ENCODE data around the gene MLF2.

MLF2 gene, protein sequence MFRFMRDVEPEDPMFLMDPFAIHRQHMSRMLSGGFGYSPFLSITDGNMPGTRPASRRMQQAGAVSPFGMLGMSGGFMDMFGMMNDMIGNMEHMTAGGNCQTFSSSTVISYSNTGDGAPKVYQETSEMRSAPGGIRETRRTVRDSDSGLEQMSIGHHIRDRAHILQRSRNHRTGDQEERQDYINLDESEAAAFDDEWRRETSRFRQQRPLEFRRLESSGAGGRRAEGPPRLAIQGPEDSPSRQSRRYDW

DNA sequence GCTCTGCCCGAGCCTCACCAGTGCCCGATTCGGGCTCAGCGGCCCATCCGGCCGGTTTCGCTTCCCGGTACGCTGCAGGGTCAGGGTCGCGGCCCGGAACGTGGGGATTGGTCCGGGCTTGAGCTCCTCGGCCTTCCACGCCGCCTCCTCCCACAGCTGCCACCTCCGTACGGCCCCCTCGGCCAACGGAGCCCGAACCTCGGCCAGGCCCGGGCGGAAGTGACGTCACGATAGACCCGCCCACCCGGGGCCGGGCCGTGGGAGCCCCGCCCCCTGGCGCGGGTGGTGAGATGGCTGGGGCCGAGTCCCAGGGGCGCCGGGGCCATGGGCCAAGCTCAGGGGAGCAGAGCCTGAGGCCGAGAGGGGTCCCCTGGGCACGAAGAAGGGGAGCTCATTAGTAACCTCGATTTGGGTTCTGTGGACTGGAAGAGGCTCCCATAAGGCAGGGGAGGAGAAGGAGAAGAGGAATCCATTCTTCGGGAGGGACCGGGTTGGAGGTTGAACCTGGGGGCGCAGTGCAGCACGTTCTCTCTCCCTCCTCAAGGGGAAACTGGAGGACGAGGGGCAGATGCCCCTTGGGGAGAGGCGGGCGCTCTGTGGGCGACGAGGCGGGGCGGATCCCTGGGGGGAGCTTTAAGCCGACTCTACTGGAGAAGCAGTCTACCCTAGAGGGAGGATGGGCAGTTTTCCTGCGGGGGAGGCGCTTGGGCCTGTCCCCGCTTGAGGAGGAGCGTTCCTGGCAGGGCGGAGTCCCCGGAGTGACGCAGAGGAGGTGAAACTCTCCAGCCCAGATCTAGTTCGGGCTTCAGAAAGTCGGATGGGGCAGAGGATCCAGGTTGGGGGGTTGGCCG lies at the start of gene MLF2:
MLF2 (minus strand) TSS at position 221 of the 851 bp plus-strand sequence. CDS start 807 bp downstream, outside the sequence.
- peak; percentile 87 for DNase-seq

DNA sequence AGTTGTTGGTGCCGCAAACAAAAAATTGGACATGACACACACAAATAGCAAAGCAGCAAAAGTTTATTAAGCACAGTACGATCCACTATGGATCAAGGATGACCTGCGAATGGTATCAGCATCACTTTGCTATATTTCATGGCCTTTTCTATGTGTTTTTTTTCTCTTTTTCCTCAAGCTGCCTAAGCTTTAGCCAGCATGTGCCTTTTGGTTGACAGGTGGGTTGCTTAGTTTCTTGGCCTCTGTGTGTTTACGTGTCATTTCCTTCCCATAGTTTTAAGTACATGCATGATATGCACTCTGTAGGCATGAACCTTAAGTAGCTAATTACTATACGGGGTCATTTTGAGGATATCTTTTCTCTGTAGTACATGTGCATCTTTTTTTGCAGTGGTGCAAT lies 46.2 kb upstream of the MLF2 start:
- no peak for DNase-seq

DNA sequence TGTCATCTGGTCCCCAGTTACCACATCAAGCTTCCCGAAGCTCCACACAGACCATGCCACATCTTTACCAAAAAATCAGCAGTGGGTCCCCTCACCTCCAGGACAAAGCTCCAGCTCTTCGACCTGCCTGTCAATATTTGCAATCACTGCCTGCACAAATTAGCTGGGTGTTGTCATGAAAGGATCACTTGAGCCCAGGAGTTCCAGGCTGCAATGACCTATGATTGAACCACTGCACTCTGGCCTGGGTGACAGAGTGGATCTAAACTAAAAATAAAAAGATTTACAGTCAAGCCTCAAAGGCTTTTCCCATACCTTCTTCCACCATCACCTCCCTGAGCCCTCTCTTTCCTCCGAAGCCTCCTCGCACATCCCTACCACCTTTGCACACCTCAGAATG lies 43.6 kb upstream of the MLF2 start:
- no peak for DNase-seq

DNA sequence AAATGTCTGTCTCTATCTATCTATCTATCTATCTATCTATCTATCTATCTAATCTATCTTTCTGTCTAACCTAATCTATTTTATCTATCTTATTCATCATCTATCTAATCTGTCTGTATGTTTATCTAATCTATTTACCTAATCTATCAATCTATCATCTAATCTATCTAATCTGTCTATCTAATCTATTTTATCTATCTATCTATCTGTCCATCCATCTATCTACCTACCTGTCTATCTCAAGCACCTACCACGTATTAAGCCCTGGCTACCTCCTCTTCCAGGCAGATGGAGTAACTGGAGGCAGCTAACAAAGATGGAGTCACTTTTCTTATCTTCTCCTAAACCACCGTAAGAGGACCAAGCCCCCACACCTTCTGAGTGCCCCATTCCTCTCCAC lies 42.1 kb upstream of the MLF2 start:
- no peak for DNase-seq

DNA sequence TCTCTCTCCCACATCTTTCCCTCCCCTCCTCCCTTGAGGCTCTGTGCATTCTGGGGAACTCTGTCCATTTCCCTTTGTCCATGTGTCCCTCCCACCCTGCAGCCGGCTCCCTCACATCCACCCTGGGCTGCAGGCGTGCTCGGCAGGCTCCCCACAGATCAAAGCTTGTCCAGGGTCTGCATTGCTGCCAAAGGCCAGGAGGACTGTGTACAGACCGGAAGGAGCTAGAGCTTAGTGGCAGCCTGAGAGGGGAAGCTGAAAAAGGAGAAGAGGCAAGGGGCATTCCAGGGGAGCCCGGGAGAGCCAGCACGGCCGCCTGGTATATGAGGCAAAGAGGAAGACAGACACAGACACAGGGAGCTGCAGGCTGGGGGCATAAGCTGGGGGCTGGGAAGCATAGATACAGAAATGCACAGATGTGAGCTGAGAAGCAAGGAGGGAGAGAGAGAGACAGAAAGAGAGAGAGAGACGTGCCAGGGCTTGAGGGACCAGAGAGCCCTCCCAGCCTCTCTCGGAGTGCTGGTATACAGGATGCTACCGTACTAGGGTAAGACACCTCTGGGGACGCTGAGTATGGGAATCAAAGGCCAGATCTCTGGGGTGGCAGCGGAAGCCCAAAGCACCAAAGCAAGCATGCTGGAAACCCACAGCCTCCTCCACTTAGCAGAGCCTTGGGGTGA lies 39.7 kb upstream of the MLF2 start:
- no peak for DNase-seq

DNA sequence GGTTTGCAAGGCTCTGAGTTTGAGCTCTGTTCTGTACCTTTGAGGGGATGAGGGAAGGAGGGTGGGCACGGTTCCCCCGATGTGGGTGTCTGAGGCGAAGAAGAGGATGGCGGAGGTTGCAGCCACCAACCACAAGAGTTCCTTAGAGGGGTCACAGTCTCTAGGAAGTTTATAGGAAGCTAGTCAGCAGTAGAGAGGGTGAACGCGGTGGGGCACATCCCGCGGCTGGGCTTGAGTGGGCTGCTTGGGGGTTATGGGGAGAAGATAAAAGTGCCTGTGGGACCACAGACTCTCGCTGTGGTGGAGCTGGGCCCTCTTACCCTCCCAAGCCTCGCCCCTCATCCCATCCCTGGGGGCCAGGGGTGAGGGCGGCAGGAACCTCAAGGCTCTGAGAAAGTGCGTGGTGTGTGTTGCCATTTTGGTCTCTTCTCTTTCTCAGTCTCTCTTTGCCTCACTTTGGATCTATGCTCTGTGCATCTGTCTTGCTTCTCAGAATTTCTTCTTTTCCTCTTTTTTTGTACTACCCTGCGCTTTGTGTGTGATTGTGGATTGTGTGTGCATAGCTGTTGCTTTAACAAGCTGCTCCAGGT lies 39.1 kb upstream of the MLF2 start:
- DNase-seq: no peak

DNA sequence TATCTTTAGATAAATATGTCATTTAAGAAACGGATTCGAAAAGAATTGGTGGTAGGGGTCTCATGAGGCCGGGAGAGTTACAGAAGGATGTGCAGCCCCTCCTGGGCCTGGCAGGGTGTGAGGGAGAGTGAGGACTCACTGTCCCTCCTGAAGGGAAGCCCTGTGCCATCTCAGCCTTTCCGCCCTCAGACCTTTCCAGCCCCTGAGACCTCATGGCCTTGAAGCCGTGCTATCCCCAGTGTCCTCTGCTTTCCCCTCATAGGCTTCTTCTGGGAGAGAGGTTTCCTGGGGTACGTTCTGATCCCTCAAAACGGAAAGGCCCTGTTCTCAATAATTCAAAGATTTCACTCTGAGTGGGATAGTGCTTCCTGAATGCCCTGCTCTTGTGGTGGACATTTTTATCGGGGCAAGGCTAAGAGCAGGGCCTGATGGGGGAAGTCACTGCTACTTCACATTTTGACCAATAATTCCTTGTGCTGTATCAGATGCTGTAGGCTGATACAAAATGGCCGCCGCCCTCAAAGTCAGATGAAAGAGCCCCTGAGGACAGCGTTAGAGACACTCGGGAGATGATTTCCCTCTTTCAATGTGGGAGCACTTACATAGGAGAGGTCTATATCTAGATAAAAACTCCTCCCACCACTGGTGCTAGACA lies 37.7 kb upstream of the MLF2 start:
- no peak for DNase-seq

DNA sequence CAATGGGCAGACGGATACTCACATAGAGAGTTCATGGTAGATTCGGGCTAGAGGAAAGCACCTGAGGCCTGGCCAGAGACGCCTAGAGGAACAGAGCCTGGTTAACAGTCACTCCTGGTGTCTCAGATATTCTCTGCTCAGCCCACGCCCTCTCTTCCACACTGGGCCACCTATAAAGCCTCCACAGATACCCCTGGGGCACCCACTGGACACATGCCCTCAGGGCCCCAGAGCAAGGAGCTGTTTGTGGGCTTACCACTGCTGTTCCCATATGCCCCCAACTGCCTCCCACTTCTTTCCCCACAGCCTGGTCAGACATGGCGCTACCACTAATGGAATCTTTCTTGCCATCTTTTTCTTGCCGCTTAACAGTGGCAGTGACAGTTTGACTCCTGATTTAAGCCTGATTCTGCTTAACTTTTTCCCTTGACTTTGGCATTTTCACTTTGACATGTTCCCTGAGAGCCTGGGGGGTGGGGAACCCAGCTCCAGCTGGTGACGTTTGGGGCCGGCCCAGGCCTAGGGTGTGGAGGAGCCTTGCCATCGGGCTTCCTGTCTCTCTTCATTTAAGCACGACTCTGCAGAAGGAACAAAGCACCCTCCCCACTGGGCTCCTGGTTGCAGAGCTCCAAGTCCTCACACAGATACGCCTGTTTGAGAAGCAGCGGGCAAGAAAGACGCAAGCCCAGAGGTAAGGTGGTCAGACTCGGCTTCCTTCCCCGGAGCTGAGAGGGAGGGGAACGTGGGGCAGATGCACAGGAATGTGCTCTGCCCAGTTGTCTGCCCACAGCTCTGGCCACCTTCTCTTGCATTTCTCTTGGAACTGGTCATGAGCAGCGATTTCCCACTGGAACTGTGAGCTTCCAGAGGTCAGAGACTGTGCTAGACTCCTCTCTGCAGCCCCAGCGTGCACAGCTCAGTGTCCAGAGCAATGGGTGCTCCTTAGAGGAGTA lies 36.3 kb upstream of the MLF2 start, which contains the start of gene CD4:
CD4 (plus strand) TSS at position 557 of the 953 bp plus-strand sequence. CDS start 10,611 bp downstream, outside the sequence.
- no peak for DNase-seq

DNA sequence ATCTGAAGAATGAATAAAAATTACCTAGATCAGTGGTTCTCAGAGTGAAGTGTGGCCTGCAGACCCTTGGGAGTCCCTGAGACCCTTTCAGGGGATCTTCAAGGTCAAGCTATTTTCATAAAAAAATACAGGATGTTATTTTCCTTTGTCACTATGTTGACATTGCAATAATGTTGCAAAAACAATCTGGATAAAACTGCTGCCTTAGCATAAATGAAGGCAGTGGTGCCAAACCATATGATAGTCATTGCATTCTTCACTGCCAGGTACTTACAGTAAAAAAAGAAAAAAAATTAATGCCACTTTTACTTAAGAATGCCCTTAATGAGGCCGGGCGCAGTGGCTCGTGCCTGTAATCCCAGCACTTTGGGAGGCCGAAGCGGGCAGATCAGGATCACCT lies 34.4 kb upstream of the MLF2 start:
- no peak for DNase-seq

DNA sequence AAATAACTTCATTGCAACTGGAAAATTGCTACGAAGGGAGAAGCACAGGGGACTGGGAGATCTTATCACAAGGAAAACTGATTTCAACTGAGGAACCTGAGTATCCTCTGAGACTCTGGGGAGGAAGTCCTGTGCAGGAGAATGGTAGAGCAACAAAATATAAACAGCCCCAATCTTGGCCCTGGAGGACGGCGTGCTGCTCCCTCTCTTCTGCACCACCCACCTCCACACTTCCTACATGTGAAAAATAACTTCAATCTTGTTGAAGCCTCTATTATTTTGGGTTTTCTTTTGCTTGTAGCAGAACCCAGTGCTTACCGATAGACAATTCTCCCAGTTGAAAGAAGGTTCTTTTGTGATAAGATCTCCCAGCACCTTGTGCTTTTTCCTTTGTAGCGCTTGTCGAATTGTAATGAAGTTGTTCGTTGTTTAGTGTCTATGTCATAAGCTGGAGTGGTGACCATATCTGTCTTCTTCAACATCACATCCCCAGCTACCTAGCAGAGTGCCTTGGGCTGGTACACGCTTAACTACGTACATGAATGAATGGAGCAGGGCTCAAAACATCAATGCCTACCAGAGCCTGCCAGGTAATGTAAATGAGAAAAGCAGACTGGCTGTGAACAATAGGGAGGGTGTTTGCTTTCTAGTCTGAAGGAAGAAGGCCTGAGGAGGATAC lies 33.6 kb upstream of the MLF2 start:
- no peak for DNase-seq

DNA sequence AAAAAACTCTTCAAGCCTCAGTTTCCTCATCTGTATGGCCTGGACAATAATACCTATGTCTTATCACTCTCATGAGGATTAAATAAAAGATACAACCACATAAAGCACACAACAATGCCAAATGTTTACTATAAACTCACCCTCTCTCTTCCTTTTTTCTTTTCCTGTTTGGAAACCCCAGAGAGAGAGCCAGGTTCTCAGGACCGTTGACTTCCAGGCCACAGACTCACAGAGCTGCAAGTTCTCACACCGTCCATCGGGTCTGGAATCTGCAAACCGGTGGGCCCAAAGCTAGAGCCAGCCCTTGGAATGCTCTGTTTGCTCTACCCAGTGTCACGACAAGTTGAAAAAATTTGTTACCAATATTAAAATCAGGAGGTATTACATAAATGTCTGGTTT lies 31.8 kb upstream of the MLF2 start:
- no peak for DNase-seq

DNA sequence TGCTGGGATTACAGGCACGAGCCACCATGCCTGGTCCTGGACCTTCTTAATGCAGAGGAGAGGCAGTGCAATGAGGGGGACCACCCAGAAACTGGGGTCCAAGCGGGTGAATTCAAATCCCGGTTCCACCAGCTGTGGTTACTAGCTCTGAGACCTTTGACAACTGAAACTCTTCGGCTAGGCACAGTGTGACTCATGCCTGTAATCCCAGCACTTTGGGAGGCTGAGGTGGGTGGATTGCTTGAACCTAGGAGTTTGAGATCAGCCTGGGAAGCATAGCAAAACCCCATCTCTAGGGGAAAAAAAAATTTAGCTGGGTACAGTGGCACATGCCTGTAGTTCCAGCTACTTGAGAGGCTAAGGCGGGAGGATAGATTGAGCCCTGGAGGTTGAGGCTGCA lies 31.4 kb upstream of the MLF2 start:
- DNase-seq: no peak

DNA sequence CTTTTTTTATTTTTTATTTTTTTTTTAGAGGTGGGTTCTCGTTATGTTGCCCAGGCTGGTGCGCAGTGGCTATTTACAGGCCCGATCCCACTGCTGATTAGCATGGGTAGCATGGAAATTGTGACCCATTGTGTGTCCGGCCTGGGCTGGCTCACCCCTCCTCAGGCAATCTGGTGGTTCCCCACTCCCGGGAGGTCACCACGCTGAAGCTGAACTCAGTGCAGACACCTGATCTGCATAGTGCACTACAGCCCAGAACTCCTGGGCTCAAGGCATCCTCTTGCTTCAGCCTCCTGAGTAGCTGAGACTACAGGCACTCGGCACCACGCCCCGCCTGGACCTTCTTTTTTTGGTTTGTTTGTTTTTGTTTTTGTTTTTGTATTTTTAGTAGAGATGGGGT lies 30.9 kb upstream of the MLF2 start:
- DNase-seq: no peak

DNA sequence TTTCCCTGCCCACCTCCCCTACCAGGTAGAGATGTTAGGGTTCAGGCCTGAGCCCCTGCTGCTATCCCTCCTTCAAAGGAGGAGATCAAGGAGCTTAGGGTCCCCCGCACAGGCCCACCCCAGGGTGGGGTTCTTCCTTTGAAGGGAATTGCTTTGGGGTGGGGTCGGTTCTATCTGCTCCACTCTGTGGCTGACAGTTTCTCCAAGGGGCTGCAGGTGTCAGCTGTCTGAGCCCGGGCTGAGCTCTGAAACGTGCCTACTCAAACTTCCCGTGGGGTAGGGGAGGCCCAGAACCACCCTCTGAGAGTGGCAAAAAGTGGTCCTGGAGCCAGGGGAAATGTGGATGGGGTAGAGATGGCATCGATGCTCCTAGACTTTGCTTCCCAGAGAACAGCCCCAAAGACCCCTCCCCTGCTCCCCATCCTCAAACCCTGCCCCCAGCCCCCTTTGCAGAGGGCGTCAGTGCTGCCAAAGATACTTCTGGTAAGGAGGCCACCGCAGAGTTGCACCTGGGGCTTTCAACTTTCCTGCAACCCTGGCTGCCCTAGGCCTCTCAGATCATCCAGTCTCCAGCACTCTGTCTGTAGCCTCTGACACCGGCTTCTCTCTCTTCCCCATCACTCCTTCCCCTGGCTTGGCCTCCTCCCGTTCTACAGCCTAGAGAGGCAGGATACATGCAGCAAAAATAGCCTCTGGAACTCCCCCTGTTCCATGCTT lies 30.1 kb upstream of the MLF2 start:
- DNase-seq: no peak

DNA sequence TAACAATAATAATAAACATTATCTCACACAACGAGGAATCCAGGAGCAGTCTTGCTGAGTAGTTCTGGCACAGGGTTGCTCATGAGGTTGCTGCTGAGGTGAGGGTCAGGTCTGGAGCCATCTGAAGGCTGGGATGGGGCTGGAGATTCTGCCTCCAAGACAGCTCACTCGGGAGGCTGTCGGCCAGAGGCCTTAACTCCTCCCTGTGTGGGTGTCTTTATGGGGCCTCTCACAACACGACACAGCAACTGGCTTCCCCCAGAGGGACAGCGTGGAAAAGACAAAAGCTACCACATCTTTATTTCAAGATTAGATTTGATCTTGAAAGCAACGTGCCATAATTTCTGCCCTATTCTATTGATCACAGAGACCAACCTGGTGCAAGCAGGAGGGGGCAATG lies 29.2 kb upstream of the MLF2 start:
- no peak for DNase-seq

DNA sequence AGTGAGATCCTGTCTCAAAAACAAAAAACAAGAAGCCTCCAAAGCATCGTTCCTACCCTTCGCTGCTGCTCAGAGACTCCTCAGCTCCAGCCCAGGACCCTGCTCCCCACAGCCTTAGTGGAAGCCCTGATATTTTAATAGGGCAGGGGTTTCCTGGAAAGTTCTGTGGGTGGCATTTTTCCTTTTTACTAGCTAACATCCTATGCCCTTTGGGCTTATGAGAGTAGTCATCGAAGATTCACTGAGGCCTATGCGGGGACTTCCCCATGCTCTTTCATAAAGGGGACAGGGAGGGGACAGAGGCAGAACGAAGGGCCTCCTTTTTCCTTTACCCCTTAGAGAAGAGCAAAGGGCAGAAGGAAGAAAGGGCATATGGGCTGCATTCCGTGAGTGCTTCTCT lies 27.6 kb upstream of the MLF2 start:
- no peak for DNase-seq

DNA sequence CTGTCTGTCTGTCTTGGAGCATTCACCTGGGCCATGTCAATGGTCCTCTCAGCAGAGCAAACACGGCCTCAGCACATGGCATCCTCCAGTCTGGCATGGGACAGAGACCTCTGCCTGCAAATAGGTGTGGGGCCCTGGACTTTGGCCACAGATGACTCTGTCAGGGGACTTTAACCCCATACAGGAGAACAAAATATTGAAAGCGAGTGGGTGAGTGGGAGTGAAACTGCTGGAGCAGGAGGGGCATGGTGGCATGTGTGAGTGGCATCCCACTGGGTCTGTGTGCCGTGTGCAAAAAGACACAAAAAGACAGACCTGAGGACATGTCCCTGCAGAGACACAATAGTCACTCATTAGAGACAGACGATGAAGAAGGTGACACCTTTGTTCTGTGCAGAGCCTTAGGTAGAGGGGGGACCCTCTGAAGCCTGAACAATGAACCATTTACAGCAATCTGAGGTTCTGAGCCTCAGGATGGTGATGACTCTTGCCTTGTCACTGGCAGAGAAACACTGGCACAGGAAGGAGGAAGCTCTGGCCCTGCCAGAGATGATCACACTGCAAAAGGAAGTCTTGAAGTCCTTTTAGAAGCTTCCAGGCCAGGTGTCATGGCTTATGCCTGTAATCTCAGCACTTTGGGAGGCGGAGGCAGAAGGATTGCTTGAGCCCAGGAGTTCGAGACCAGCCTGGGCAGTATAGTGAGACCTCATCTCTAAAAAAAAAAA lies 26.9 kb upstream of the MLF2 start:
- no peak for DNase-seq

DNA sequence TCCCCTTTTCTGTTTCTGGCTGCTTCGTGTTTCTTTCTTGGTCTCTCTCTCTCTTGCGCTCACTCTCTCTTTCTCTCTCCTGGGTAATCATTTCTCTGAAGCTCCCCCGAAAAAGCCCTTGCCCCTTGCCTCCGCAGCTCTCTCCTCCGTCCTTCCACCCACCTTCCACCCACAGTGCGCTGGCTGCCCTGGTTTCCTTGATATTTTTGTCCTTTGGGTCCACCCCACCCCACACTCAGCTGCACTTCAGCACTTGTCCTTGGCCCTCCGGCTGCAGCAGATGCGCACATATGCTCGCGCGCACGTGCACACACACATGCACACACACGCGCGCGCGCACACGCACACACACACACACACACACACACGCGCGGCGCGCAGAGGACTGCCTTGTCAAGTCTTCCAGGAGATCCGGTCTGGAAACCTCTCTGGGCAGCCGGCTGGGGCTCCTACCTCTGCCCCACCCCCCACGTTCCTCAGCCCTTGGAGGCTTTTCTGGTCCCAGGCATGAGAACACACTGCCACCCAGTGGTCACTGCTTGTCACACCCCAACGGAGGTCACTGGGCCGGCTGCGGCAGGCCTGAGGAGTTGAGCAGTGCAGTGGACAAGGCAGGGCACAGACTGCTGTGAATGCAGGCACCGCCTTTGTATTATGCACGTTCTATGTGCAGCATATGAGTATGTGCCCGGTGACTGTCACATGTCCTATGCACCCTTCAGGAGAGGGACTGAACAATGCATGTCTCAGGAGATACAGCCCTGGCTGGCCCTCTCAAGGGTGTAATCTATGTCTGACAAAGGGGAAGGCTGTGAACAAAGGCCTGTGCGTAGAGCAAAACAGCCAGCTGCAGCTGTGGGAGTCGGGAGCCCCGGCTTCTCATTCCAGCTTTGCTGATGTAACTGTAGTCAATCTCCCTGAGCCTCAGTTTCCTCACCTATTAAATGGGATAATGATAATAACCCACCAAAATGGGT lies 25.9 kb upstream of the MLF2 start:
- peak; percentile 82 for DNase-seq

DNA sequence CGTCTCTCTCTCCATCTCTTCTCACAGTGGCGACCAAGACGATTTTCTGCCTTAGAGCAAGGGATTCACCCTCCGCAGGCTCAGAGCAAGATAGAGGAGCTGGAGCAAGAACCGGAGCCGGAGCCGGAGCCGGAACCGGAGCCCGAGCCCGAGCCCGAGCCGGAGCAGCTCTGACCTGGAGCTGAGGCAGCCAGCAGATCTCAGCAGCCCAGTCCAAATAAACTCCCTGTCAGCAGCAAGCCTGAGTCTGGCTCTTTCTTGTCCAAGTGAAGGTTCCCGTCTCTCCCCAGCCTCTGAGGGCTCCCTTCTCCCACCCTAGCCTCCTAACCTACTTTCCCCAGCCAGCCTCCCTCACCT lies 25.3 kb upstream of the MLF2 start:
- no peak for DNase-seq
